ENCODE measurements around the gene OTOF. TPM values are rescaled to one million over a fixed set of nuclear protein-coding genes. Genes with fewer than 3 reads are reported as not detected.

Gene OTOF
- total and polyA plus RNA-seq, 2 of the 13 experiments (the other 11 are each of a cell fraction or from before 2014, with no cell fraction given) = 0.04 TPM; not detected in 1

DNA sequence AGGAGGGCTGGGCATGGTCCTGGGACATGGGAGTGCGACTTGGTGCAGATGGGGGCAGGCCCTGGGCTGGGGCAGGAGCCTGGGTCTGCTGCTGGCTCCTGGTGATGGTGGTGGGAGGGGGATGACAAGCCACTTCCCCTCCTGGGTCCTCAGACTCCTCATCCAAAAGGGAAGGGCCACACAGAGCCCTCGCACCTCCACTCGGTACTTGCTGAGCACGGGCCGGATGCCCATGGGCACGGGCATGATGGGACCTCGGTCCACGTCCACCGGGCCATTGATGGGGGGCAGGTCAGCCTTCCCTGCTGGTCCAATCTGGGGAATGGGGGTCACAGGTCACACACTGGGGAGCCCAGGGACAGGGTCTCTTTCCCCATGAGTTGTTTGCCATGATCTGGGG, 4.1 kb downstream of the OTOF start (continued):
- TF ChIP-seq, protein P1, sequence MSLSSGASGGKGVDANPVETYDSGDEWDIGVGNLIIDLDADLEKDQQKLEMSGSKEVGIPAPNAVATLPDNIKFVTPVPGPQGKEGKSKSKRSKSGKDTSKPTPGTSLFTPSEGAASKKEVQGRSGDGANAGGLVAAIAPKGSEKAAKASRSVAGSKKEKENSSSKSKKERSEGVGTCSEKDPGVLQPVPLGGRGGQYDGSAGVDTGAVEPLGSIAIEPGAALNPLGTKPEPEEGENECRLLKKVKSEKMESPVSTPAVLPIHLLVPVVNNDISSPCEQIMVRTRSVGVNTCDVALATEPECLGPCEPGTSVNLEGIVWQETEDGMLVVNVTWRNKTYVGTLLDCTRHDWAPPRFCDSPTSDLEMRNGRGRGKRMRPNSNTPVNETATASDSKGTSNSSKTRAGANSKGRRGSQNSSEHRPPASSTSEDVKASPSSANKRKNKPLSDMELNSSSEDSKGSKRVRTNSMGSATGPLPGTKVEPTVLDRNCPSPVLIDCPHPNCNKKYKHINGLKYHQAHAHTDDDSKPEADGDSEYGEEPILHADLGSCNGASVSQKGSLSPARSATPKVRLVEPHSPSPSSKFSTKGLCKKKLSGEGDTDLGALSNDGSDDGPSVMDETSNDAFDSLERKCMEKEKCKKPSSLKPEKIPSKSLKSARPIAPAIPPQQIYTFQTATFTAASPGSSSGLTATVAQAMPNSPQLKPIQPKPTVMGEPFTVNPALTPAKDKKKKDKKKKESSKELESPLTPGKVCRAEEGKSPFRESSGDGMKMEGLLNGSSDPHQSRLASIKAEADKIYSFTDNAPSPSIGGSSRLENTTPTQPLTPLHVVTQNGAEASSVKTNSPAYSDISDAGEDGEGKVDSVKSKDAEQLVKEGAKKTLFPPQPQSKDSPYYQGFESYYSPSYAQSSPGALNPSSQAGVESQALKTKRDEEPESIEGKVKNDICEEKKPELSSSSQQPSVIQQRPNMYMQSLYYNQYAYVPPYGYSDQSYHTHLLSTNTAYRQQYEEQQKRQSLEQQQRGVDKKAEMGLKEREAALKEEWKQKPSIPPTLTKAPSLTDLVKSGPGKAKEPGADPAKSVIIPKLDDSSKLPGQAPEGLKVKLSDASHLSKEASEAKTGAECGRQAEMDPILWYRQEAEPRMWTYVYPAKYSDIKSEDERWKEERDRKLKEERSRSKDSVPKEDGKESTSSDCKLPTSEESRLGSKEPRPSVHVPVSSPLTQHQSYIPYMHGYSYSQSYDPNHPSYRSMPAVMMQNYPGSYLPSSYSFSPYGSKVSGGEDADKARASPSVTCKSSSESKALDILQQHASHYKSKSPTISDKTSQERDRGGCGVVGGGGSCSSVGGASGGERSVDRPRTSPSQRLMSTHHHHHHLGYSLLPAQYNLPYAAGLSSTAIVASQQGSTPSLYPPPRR (CRISPR knock-in tag; IDR thresholded peaks at IDR 0.05; ENCODE audit: borderline replicate concordance) = no peak
- TF ChIP-seq, protein P2, sequence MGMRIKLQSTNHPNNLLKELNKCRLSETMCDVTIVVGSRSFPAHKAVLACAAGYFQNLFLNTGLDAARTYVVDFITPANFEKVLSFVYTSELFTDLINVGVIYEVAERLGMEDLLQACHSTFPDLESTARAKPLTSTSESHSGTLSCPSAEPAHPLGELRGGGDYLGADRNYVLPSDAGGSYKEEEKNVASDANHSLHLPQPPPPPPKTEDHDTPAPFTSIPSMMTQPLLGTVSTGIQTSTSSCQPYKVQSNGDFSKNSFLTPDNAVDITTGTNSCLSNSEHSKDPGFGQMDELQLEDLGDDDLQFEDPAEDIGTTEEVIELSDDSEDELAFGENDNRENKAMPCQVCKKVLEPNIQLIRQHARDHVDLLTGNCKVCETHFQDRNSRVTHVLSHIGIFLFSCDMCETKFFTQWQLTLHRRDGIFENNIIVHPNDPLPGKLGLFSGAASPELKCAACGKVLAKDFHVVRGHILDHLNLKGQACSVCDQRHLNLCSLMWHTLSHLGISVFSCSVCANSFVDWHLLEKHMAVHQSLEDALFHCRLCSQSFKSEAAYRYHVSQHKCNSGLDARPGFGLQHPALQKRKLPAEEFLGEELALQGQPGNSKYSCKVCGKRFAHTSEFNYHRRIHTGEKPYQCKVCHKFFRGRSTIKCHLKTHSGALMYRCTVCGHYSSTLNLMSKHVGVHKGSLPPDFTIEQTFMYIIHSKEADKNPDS (CRISPR knock-in tag; IDR thresholded peaks at IDR 0.05) = no peak
- TF ChIP-seq ZNF644 (CRISPR knock-in tag; IDR thresholded peaks at IDR 0.05; ENCODE audit: low read depth) (no peak), ZNF282 (IDR thresholded peaks at IDR 0.05; ENCODE audit: partially characterized antibody) (no peak)
- TF ChIP-seq, protein P3, sequence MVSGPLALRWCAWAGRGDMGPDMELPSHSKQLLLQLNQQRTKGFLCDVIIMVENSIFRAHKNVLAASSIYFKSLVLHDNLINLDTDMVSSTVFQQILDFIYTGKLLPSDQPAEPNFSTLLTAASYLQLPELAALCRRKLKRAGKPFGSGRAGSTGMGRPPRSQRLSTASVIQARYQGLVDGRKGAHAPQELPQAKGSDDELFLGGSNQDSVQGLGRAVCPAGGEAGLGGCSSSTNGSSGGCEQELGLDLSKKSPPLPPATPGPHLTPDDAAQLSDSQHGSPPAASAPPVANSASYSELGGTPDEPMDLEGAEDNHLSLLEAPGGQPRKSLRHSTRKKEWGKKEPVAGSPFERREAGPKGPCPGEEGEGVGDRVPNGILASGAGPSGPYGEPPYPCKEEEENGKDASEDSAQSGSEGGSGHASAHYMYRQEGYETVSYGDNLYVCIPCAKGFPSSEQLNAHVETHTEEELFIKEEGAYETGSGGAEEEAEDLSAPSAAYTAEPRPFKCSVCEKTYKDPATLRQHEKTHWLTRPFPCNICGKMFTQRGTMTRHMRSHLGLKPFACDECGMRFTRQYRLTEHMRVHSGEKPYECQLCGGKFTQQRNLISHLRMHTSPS (CRISPR knock-in tag; IDR thresholded peaks at IDR 0.05; ENCODE audit: low read depth) = no peak
- TF ChIP-seq, protein P4, sequence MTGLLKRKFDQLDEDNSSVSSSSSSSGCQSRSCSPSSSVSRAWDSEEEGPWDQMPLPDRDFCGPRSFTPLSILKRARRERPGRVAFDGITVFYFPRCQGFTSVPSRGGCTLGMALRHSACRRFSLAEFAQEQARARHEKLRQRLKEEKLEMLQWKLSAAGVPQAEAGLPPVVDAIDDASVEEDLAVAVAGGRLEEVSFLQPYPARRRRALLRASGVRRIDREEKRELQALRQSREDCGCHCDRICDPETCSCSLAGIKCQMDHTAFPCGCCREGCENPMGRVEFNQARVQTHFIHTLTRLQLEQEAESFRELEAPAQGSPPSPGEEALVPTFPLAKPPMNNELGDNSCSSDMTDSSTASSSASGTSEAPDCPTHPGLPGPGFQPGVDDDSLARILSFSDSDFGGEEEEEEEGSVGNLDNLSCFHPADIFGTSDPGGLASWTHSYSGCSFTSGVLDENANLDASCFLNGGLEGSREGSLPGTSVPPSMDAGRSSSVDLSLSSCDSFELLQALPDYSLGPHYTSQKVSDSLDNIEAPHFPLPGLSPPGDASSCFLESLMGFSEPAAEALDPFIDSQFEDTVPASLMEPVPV (CRISPR knock-in tag; IDR thresholded peaks at IDR 0.05) = no peak

Measured in HepG2 (cell line).